Measurements from ENCODE around the gene LPIN1.
"Not testable (repeated sequence)": the region's sequence is repeated elsewhere in the genome, so short reads cannot be mapped to it uniquely, and the experiment has no call there.

LPIN1 gene

DNA sequence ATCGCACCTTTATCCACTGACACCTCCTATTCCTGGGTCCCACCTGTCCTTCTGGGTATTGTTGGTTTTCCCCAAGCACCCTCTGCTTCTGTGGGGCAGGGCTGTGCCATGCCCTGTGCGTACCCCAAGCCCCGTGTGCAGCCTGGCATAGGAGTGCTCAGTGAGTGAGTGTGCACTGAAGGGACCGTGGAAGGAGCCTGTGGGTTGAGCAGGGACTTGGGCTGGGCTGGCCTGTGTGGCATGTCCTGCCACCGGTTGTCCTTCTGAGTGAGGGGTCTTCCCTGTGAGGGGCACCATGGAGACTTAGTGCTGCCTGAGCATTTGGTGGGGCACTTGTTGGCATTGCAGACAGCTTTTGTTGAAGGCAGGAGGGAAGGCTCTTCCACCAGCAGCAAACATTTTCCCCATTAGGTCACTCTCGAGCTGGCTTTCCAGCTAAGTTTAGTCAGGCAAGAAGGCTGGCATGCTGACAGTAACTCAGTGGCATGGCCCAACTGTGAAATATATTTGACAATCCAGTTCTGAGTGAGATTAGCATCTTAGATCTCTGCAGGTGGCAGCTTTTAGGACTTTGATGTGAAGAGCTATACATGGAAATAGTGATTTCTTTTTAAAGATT, 64.7 kb downstream of the LPIN1 start:
- DNase-seq (ENCODE audit: low spot score), result no peak

- no peak for DNase-seq (ENCODE audit: low spot score)
Measured at GRCh38 chr2:11812466-11813248, 66.2 kb downstream of the LPIN1 start.

GRCh38 chr2:11813345-11813744, 66.9 kb downstream of the LPIN1 start:
- DNase-seq (ENCODE audit: low spot score), result not testable (repeated sequence)

GRCh38 chr2:11813951-11814350, 67.5 kb downstream of the LPIN1 start:
- no peak for DNase-seq (ENCODE audit: low spot score)

DNA sequence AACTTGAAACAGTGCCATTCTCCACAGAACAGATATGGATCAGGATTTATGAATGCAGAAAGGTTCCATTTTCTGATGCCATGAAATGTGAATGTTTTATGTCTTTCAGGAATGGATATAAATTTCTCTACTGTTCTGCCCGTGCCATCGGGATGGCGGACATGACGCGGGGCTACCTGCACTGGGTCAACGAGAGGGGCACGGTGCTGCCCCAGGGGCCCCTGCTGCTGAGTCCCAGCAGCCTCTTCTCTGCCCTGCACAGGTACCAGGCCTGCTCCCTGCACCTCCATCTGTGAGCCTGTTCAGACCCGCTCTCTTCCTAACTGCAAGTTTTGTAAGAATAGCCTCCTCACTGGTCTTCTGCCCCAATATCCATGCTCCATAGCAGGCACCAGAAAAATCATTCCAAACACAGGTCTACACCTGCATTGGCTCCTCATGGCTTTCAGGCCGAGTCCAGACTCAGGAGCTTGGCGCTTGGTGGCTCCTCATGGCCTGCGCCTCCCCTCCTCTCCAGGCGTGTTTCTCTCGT, 68.6 kb downstream of the LPIN1 start:
- no peak for DNase-seq (ENCODE audit: low spot score)

DNA sequence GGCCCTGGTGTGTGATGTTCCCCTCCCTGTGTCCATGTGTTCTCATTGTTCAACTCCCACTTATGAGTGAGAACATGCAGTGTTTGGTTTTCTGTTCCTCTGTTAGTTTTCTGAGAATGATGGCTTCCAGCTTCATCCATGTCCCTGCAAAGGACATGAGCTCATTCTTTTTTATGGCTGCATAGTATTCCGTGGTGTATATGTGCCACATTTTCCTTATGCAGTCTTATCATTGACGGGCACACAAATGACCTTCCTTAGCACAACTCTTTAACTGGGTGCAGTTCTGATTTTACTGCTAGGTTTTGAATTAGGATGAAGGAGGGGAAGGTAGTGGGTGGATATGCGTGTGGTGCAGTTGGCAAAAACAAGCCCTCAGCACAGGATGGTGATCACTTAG, 70.5 kb downstream of the LPIN1 start:
- DNase-seq (ENCODE audit: low spot score), result not testable (repeated sequence)

GRCh38 chr2:11819235-11819729, 72.8 kb downstream of the LPIN1 start:
- DNase-seq (ENCODE audit: low spot score), result no peak

DNA sequence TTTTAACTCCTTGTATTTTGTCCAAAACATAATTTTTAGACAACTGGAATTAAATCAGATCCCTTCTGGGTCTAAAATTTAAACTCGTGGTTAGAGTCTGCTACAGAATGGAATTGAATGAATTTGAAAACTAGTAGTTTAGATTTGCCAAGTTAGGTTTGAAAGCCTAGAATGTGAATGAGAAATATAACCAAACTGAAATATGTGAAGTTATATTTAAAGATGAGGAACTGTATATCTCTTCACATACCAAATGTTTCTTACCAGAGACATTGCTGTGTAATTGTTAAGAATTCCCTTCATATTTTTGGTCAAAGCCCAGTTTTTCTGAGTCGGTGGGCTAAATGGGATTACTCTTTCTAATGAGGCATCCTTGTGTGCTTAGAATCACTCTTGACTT, 74.2 kb downstream of the LPIN1 start:
- no peak for DNase-seq (ENCODE audit: low spot score)

DNA sequence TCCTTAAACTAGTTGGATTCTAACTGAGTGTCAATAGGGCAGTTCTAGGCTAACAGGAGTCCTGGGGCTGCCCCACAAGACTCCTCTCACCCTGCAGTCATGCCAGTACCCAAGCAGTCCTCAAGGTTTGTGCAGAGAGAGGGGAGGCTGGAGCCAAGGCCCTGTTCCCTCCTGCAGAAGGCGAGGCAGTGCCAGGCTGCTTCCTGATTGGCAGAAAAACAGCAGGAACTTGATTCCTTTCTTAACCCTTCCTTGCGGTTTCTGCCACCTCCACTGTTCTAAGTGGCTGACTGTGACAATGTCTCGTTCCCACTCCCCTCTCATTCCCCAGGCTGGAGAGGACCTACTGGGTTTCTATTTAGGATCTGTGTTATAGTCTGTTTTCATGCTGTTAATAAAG, 75.3 kb downstream of the LPIN1 start:
- no peak for DNase-seq (ENCODE audit: low spot score)

GRCh38 chr2:11822359-11822745, 75.9 kb downstream of the LPIN1 start:
- not testable (repeated sequence) for DNase-seq (ENCODE audit: low spot score)

DNA sequence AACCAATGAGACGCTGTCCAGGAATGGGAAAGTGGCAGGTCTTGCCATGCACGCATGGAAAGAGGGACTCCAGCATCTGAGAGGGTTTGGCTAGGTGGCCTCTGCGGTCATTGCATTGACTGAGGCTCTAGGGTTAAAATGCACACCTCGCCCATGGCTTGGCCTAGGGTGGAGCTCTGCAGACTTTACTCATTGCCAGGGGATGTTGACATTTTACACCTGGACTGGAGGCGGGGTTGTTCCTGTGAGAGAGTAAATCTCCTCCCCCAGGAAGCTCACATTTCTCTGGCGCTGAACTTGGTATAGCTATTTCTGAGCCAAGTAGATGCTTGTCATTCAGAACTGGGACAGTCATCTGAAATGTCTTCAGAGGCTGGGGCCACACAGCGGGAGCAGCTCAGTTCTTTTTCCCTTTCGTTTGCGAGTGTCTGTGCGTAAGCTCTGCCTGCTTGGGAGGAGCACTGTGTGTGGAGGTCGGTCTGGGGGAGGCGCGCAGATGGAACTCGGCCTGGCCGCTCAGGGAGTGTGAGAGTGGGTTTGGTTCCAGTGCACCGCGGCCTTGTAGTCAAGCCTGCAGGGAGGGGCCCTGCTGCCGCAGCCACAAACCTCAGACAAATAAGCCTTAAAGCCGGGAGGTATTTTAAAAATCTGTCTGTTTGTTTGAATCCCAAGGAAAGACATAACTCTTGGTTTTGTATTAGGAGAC, 76.5 kb downstream of the LPIN1 start:
- DNase-seq (ENCODE audit: low spot score), result no peak

DNA sequence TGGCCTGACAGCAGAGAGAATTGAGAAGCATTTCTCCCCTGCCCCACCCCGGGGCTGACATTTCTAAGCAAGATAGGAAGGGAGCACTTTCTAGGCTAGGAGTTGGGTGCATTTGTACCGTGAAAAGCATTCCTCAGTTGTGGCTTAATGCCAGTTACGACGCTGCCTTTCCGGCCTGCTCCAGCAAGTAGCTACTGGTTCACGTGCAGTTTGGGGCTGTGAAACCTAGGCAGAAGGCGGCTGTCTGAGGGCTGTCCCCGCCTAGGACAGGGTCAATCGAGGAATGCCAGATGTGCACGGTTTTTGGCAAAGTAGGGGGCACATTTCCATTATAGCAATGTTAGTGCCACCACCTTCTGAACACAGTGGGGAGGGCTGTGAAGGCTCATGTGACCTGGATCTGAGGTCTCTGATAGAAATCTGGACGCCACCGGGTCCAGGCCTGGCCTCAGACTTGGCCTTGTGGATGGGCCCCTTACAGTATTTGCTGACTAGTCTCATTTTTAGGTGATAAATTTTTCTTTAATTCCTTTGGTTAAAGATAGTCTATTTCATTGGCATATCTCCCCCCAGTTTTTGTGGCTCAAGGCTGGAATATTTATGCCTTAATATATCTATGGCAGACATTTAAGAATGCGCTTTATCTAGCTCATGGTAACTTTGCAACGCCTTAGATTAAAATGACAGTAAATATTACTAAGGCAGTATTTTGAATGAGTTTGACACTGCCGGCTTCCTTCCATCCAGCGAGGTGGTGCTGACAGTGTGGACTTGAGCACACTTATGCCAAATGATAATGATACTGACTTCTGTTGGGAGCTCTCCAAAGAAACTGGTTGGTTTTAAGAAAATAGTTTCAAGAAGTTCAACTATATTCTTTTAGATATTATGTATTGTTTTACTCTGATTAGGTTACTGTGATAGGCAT, 78.7 kb downstream of the LPIN1 start:
- no peak for DNase-seq (ENCODE audit: low spot score)

DNA sequence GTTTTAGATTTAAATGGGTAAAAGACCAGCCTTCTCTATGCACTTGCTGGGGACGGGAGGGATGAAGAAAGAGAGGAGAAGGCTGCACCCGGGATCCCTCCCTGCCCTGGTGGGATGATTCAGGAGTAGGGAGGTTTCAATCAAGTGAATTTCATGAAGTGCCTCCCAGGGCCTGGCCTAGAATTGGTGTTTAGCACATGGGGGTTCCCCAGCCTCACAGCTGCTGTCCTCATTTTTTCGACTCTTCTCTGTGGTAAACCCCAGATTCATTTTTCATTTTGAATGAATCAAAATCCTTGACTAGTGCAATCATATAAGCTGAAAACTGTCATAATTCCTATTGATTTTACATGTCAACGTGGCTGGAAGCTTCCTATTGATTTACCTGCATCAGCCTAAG, 81.1 kb downstream of the LPIN1 start:
- DNase-seq (ENCODE audit: low spot score), result no peak

- no peak for DNase-seq (ENCODE audit: low spot score)
Measured at GRCh38 chr2:11828933-11829323, 82.5 kb downstream of the LPIN1 start.

DNA sequence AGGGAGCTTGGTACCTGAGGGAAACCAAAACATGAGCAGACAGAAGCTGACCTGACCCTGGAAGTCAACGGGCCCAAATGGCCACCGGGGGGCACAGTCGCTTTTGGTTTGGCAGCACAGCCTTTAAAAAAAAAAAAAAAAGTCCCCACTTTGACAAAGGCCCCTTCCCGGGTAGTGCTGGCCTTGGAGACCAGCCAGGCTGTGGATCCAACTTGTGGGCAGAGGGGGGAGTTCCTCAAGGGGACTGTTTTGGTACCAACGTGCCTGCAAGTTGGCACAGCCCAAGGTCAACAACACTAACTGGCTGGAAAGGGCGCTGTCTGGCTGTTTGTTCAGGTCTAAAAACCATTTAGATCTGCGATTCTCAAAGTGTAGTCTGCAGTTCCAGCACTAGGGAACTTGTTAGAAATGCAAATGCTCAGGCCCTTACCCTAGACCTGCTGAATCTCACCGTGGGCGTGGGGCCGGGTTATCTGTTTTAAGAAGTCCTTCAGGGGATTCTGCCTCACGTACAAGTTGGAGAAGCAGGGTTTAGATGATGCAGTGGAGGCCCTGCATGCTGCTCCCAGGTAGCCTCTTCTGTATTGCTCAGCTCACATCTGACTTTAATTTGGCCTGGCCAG, 83.0 kb downstream of the LPIN1 start:
- DNase-seq (ENCODE audit: low spot score), result peak; percentile 64

DNA sequence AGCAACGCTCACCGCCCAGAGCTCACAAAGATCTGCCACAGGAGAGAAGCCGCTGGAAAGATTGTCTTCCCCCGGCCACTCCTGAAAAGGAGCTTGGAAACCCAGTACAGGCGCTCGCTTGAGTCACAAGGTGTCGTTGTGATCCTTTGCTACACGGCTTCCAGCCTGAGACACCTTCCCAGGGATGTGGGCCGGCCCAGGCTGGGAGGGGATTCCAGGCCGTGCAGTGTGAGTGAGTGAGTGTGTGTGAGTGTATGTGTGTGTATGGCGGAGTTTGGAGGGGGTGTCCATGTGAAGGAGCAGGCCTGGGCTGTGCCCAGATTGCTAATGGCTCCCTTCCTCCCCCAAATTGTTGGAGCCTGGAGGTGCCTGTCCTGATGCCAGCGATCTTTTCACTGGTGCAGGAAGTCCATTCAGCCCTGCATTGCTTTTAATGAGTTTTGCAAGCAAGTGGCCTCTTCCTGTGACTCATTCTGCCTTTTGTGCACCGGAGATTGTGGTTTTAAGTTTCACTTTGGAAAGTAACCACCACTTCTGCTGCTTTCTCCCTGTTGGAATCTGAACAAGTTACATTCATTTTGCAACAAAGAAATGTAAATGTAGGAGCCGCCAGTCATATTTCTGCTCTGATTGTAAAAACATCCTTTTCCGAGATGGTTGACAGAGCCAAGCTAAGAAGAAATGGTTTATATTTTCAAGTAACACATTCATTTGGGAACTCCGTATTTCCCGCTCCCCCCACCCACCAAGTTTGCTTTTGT, 83.7 kb downstream of the LPIN1 start:
- peak; percentile 69 for DNase-seq (ENCODE audit: low spot score)

GRCh38 chr2:11830708-11831301, 84.4 kb downstream of the LPIN1 start:
- no peak for DNase-seq (ENCODE audit: low spot score)

DNA sequence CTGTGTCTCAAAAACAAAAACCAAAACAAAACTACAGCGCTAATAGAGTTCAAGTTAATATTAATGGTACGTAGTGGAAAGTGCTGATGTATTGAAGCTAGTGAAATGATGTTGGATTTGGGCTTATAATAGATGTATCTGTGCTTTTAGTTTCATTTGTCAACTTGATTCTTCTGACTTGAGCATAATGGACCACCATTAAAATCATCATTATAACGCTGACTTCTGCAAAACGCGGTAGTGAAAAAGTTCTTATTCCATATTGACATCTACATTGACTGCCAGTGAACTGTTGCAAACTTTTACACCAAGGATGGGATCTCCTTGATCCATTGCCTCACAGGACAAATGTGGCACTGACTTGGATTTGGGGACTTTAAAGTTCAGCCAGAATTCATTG, 85.0 kb downstream of the LPIN1 start:
- DNase-seq (ENCODE audit: low spot score), result no peak

DNA sequence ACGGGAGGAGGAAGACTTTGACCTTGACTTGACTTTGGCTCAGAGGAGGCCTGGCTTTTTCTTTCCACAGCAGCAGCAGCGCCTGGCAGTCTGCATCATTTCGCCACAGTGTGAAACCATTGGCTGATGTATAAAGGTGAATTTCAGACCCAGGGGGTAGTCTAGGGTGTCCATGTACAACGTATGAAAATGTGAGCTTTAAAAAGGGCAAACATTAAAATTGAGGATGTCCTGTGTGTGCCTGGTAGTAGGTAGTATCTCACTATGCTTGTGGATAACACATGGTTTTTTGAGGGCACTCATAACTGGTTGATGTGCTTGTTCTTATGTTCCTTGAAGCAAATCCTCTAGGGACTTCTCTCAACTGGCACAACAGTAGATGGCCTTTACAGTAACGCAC, 86.1 kb downstream of the LPIN1 start:
- DNase-seq (ENCODE audit: low spot score), result no peak

DNA sequence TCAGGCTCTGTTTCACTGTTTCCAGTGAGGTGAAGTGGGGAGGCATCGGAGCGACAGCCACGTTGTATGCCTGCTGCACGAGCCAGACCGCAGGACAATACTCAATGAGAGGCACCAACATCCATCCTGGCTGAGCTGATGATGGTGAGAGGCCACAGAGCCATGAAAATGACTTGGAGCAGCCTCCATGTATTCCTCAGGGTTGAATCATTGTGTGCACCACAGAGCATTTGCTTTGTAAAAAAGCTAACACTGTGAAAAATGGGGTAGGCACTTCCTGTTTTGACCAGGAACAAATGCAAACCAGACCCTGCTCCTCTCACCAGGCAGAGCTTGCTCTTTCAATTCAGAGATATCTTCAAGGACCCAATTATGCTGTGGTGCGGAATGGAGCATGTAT, 87.2 kb downstream of the LPIN1 start:
- DNase-seq (ENCODE audit: low spot score), result no peak
